BLaER1 (cell line): Measurements from ENCODE around the gene TAS2R10.
"Not testable (repeated sequence)": the region's sequence is repeated elsewhere in the genome, so short reads cannot be mapped to it uniquely, and the experiment has no call there.

Experiments
- H3K27ac ChIP-seq: shearing (Covaris generic); formaldehyde crosslinking; 2 replicates; pipeline ENCODE4 v1.8.1; 2022
- H3K27me3 ChIP-seq: shearing (Covaris generic); formaldehyde crosslinking; 2 replicates; pipeline ENCODE4 v1.8.1; 2022
- H3K36me3 ChIP-seq: shearing (Covaris generic); formaldehyde crosslinking; 2 replicates; pipeline ENCODE4 v1.8.1; 2022
- H3K4me1 ChIP-seq: shearing (Covaris generic); formaldehyde crosslinking; 2 replicates; pipeline ENCODE4 v1.8.1; 2022
- H3K4me2 ChIP-seq: shearing (Covaris generic); formaldehyde crosslinking; 2 replicates; pipeline ENCODE4 v1.8.1; 2022
- H3K4me3 ChIP-seq: shearing (Covaris generic); formaldehyde crosslinking; 2 replicates; pipeline ENCODE4 v1.8.1; 2022
- H3K9ac ChIP-seq: shearing (Covaris generic); formaldehyde crosslinking; 2 replicates; pipeline ENCODE4 v1.8.1; 2022
- H3K9me3 ChIP-seq: shearing (Covaris generic); formaldehyde crosslinking; 2 replicates; pipeline ENCODE4 v1.8.1; 2022
- H4K20me1 ChIP-seq: shearing (Covaris generic); formaldehyde crosslinking; 2 replicates; pipeline ENCODE4 v1.8.1; 2022
- Cebpa-rat ChIP-seq: shearing (Covaris generic); IDR thresholded peaks from 2 replicates; pipeline ENCODE4 v1.8.1; 2022

TAS2R10 gene

GRCh38 chr12:10842862-10843261, 16.7 kb upstream of the TAS2R10 start:
- H3K27ac ChIP-seq = no peak overlapping the region
- no peak for TF ChIP-seq Cebpa-rat
- no peaks in the 10 kb centered on the region for H4K20me1 ChIP-seq
- no peak overlapping the region for H3K9ac ChIP-seq
- H3K4me3 ChIP-seq = no peak overlapping the region
- H3K36me3 ChIP-seq = peaks cover 6% of the 10 kb centered on the region
- no peak overlapping the region for H3K4me2 ChIP-seq
- H3K9me3 ChIP-seq = no peaks in the 10 kb centered on the region
- no peaks in the 10 kb centered on the region for H3K4me1 ChIP-seq
- no peaks in the 10 kb centered on the region for H3K27me3 ChIP-seq

GRCh38 chr12:10838461-10838860, 12.3 kb upstream of the TAS2R10 start:
- H3K27ac ChIP-seq = no peak overlapping the region
- H3K27me3 ChIP-seq = no peaks in the 10 kb centered on the region
- H3K9ac ChIP-seq = no peak overlapping the region
- H3K9me3 ChIP-seq = no peaks in the 10 kb centered on the region
- H3K4me3 ChIP-seq = no peak overlapping the region
- H4K20me1 ChIP-seq = no peaks in the 10 kb centered on the region
- no peaks in the 10 kb centered on the region for H3K4me1 ChIP-seq
- no peak overlapping the region for H3K4me2 ChIP-seq
- no peak for TF ChIP-seq Cebpa-rat
- H3K36me3 ChIP-seq = no peaks in the 10 kb centered on the region

DNA sequence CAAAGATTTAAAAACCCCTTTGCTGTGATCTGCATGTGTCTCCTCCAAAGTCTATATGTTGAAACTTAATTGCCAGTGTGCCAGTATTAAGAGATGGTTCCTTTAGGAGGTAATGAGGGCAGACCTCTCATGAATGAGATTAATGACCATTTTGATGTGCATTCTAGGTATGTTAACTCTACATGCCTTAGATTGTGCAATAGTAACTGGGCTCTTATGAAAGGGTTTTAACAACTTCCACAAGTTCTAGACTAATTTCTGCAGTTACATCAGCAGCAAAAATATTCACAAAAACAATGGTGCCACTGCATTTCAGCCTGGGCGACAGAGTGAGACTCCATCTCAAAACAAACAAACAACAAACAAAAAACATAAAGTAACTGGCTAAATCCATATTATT, 3.8 kb upstream of the TAS2R10 start:
- H3K4me2 ChIP-seq = no peak overlapping the region
- no peaks in the 10 kb centered on the region for H3K27me3 ChIP-seq
- H3K9me3 ChIP-seq = no peaks in the 10 kb centered on the region
- H3K36me3 ChIP-seq = no peaks in the 10 kb centered on the region
- TF ChIP-seq Cebpa-rat = no peak; the same call in 1 of the 2 replicates
- H3K4me3 ChIP-seq = no peak overlapping the region
- H3K27ac ChIP-seq = no peak overlapping the region
- no peak overlapping the region for H3K9ac ChIP-seq
- H4K20me1 ChIP-seq = no peaks in the 10 kb centered on the region
- no peaks in the 10 kb centered on the region for H3K4me1 ChIP-seq

DNA sequence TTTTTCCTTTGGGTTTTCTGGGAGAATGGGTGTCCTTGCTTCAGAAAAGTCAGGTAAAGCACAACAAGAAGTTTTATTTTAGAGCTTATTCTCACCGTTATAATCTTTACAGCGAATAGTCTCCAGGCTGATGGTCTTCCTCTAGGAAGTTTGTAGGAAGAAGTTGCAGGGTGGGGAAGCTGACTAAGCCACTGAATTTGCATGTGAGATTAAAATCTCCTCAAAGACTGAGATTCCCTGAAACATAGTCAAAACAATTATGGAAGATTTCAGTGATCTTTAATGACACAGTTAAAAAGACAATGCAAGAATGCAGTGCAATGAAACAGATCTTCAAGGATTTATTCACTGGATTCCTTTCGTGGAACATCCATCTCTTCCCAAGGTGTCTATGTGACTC, 1.2 kb downstream of the TAS2R10 start:
- no peaks in the 10 kb centered on the region for H3K27me3 ChIP-seq
- H3K9me3 ChIP-seq = no peaks in the 10 kb centered on the region
- H3K4me3 ChIP-seq = no peak overlapping the region
- no peak overlapping the region for H3K27ac ChIP-seq
- H3K9ac ChIP-seq = no peak overlapping the region
- H4K20me1 ChIP-seq = no peaks in the 10 kb centered on the region
- H3K4me2 ChIP-seq = no peak overlapping the region
- H3K4me1 ChIP-seq = no peaks in the 10 kb centered on the region
- no peak for TF ChIP-seq Cebpa-rat
- H3K36me3 ChIP-seq = no peaks in the 10 kb centered on the region

- H3K36me3 ChIP-seq = no peaks in the 10 kb centered on the region
- H3K9me3 ChIP-seq = no peaks in the 10 kb centered on the region
- H3K4me1 ChIP-seq = no peaks in the 10 kb centered on the region
- H3K9ac ChIP-seq = no peak overlapping the region
- no peaks in the 10 kb centered on the region for H4K20me1 ChIP-seq
- H3K27me3 ChIP-seq = no peaks in the 10 kb centered on the region
- H3K27ac ChIP-seq = no peak overlapping the region
- H3K4me2 ChIP-seq = no peak overlapping the region
- TF ChIP-seq Cebpa-rat = no peak
- no peak overlapping the region for H3K4me3 ChIP-seq
Observed at GRCh38 chr12:10811883-10812536, 14.1 kb downstream of the TAS2R10 start.

DNA sequence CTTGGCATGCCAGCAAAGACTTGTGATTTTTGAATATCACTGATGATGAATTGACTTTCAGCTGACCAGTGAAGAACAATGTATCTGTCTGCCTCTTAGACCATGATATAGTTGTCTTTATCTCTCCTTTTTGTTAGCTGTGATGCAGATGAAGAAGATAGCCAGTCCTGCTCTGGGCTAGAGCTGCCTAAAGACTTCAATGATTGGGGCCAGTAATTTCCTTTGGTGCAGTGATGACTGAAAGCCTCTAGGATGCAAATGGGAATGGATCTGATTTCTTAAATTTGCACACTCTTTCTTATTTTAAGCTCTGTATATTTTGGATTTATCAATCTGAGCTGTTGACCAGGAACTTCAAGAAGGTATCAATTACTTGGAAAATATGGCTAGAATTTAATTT, 16.1 kb downstream of the TAS2R10 start, which contains the start of gene TAS2R9:
Gene TAS2R9, minus strand, starts transcription at position 101 of the 400 bp plus-strand sequence. Its CDS starts 93 bp downstream, at position 8.
- no peaks in the 10 kb centered on the region for H4K20me1 ChIP-seq
- TF ChIP-seq Cebpa-rat = no peak

GRCh38 chr12:10807186-10807585, 19.0 kb downstream of the TAS2R10 start, which contains the start of gene TAS2R8:
Gene TAS2R8 (minus strand): TSS chr12:10807286. CDS start chr12:10806980, 306 bp downstream.
- no peak within 1 kb of the TSS for H3K4me2 ChIP-seq
- TF ChIP-seq Cebpa-rat = no peak
- no peaks in the 10 kb centered on the region for H3K9me3 ChIP-seq

More for the DNA sequence above, 16.1 kb downstream of the TAS2R10 start, which contains the start of gene TAS2R9:
- no peaks in the 10 kb centered on the region for H3K27me3 ChIP-seq
- H3K27ac ChIP-seq = no peak within 1 kb of the TSS
- H3K9me3 ChIP-seq = no peaks in the 10 kb centered on the region
- H3K4me1 ChIP-seq = no peaks in the 10 kb centered on the region
- H3K4me3 ChIP-seq = no peak within 1 kb of the TSS
- H3K4me2 ChIP-seq = no peak within 1 kb of the TSS
- no peaks in the 10 kb centered on the region for H3K36me3 ChIP-seq
- no peak within 1 kb of the TSS for H3K9ac ChIP-seq

DNA sequence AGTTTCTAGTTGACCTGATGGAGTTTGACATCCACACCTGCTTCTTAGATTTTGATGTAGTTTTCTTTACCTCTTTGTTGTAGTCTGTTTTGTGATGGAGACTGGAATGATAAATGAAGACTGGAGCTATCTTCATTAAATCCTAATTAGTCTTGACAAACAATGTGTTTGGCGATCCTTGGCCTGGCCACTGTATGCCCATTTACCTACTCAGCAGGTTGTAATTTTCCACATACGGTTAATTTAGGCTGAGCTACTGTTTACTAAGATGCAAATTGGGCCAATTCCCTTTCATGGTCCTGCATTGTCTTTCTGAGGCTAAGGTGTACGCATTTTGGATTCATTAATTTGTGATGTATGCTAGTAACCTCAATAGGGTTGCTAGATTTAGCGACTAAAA, 23.6 kb downstream of the TAS2R10 start, which contains the start of gene TAS2R7:
Gene TAS2R7, minus strand, starts transcription at position 41 of the 400 bp plus-strand sequence. CDS start 57 bp downstream, outside the sequence.
- Histone ChIP-seq H3K9me3 (no peaks in the 10 kb centered on the region), H4K20me1 (no peaks in the 10 kb centered on the region), H3K27me3 (no peaks in the 10 kb centered on the region), H3K9ac (no peak within 1 kb of the TSS), H3K27ac (no peak within 1 kb of the TSS), H3K4me1 (no peaks in the 10 kb centered on the region), H3K4me2 (no peak within 1 kb of the TSS), H3K4me3 (no peak within 1 kb of the TSS), H3K36me3 (no peaks in the 10 kb centered on the region)
- no peak for TF ChIP-seq Cebpa-rat

More at GRCh38 chr12:10807186-10807585, 19.0 kb downstream of the TAS2R10 start, which contains the start of gene TAS2R8:
- no peaks in the 10 kb centered on the region for H4K20me1 ChIP-seq
- no peak within 1 kb of the TSS for H3K4me3 ChIP-seq
- no peaks in the 10 kb centered on the region for H3K4me1 ChIP-seq
- no peak within 1 kb of the TSS for H3K9ac ChIP-seq
- H3K27ac ChIP-seq = no peak within 1 kb of the TSS
- H3K36me3 ChIP-seq = no peaks in the 10 kb centered on the region
- no peaks in the 10 kb centered on the region for H3K27me3 ChIP-seq

DNA sequence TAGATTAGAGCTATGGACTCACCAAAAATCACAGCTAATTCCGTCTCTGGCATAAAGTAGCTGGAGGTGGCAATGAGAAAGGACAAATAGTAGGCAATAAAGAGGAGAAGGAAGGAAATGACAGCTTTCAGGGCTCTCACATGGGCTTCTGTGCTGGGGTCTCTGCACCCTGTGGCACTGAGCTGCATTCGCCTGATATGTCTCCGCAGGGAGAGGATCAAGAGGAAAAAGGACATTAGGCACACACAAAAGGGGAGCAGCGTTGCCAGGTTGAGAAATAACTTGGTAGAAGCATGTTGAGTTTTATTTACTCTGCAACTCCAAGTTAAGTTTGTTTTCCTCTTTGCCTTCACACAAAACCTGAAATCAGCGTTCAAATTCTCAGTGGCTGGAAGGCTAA, 24.4 kb downstream of the TAS2R10 start:
- no peak overlapping the region for H3K4me2 ChIP-seq
- no peaks in the 10 kb centered on the region for H3K4me1 ChIP-seq
- no peaks in the 10 kb centered on the region for H4K20me1 ChIP-seq
- no peak overlapping the region for H3K27ac ChIP-seq
- no peaks in the 10 kb centered on the region for H3K36me3 ChIP-seq
- H3K4me3 ChIP-seq = no peak overlapping the region
- no peak overlapping the region for H3K9ac ChIP-seq
- H3K9me3 ChIP-seq = no peaks in the 10 kb centered on the region
- H3K27me3 ChIP-seq = no peaks in the 10 kb centered on the region
- TF ChIP-seq Cebpa-rat = no peak

DNA sequence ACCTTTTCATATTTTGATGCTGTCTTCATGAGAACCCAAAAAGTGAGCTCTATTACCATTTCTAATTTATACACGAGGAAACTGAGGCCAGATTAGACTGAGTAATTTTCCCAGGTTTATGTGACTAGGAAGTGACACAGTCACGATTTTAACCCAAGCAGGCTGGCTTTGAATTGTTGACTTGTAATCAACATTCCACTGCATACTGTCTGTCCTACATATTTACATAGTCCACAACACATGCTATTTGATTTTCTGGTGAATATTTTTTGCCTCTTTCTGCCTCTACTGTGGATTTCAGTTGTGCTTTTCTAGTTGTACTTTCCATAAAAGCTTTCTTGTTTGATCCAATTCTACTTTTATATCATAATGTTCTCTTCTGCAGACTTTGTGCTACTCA, 31.9 kb downstream of the TAS2R10 start:
- Histone ChIP-seq H3K9me3 (no peaks in the 10 kb centered on the region), H3K4me1 (no peaks in the 10 kb centered on the region), H3K4me3 (no peak overlapping the region), H3K27me3 (no peaks in the 10 kb centered on the region), H3K36me3 (no peaks in the 10 kb centered on the region), H3K27ac (no peak overlapping the region), H3K9ac (no peak overlapping the region), H3K4me2 (no peak overlapping the region), H4K20me1 (no peaks in the 10 kb centered on the region)
- TF ChIP-seq Cebpa-rat = no peak

DNA sequence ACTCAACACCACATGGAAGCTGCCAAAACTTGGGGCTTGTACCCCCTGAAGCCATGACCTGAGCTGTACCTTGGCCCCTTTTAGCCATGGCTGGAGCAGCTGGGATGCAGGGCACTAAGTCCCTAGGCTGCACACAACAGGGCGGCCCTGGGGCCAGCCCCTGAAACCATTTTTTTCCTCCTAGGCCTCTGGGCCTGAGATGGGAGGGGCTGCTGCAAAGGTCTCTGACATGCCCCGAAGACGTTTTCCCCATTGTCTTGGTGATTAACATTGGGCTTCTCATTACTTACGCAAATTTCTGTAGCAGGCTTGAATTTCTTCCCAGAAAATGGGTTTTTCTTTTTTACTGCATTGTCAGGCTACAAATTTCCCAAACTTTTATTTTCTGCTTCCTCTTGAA, 34.4 kb downstream of the TAS2R10 start:
- H3K36me3 ChIP-seq, H3K9me3 ChIP-seq, H4K20me1 ChIP-seq, H3K9ac ChIP-seq, H3K4me2 ChIP-seq, H3K4me1 ChIP-seq, H3K4me3 ChIP-seq, H3K27ac ChIP-seq, H3K27me3 ChIP-seq: not testable (repeated sequence)
